ENCODE data around the gene P2RX2. TPM values are rescaled to one million over a fixed set of nuclear protein-coding genes. Genes with fewer than 3 reads are reported as not detected.

P2RX2 gene
- total and polyA plus RNA-seq, 5 donors = not detected

DNA sequence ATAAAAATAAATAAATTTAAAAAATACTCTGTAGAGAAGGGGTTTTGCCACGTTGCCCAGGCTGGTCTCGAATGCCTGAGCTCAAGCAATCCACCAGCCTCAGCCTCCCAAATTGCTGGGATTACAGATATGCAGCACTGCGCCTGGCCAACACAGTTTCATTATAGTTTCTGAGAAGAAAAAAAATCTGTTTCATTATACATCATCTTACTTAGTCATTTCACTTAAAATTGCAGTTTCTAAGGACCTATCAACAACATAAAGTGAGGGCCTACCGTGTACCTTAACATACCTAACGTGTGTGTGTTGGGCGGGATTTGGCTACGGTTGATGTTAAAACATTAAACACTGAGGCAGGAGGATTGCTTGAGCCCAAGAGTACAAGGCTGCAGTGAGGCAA, 28.3 kb downstream of the P2RX2 start:
- Histone ChIP-seq H3K4me3 (ENCODE audit: low read length) (no peak overlapping the region), H3K9me3 (ENCODE audit: control insufficient read depth, low read length) (no peaks in the 10 kb centered on the region), H3K27ac (ENCODE audit: low read length) (no peak overlapping the region), H3K4me1 (ENCODE audit: control insufficient read depth, insufficient read depth, low read length) (no peaks in the 10 kb centered on the region), H3K27me3 (ENCODE audit: control insufficient read depth, insufficient read depth) (no peaks in the 10 kb centered on the region)
- no peak for DNase-seq
- intact Hi-C loops (cut with DNase I) = no loop called here
- no peak for ATAC-seq
- 95% methylated on average over 7 of the region's 7 CpGs for WGBS

DNA sequence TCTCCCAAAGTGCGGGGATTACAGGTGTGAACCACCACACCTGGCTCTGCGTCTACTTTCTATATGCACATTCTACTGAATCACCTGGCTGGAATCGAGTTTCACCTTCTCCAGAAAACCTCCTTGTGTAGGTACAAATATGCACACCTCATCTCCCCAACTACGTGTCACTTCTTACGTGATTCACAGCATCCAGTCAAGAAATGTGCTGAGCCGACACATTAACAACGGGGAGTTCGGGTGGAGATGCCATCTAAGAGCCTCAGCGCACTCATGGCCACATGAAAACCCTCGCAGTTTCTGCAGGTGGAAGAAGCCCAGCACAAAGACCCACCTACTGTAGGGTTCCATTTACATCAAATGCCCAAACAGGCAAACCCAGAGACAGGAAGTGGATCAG, 29.3 kb downstream of the P2RX2 start:
- H3K9me3 ChIP-seq (ENCODE audit: control insufficient read depth, low read length) = no peaks in the 10 kb centered on the region
- no peak overlapping the region for H3K4me3 ChIP-seq (ENCODE audit: low read length)
- H3K27me3 ChIP-seq (ENCODE audit: control insufficient read depth, insufficient read depth) = no peaks in the 10 kb centered on the region
- no peaks in the 10 kb centered on the region for H3K4me1 ChIP-seq (ENCODE audit: control insufficient read depth, insufficient read depth, low read length)
- no peak overlapping the region for H3K27ac ChIP-seq (ENCODE audit: low read length)
- DNase-seq (no peak), ATAC-seq (no peak)
- intact Hi-C loops (cut with DNase I) = no loop called here
- WGBS = 94% methylated on average over 10 of the region's 10 CpGs

DNA sequence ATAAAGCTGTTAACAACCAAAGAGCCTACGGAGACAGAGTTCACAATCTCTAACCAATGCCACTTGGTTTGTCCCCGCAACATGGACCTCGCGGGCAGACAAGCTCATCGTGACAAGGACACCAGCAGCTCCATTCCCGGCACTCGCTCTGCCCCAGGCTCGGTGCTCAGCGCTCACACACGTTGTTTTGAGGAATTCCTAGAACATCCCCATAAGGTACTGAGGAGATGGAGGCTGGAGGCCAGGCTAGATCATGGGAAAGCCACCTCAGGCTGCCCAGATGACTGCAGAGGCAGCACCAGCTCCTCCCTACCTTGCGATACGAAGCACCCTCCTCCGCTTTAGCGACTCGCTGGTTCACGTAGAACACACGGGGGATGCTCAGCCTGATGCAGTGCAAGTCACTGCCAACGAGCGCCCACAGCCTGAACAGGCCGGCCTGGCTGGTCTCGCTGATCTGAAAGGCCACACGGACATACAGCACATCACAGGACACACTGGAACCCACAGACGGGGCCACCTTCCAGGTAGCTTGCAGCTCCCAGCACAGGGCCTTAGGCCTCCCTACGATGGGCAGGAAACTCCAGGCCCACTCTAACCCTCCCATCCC, 30.1 kb downstream of the P2RX2 start:
- H3K27me3 ChIP-seq (ENCODE audit: control insufficient read depth, insufficient read depth) = no peaks in the 10 kb centered on the region
- no peak overlapping the region for H3K27ac ChIP-seq (ENCODE audit: low read length)
- H3K4me3 ChIP-seq (ENCODE audit: low read length) = no peak overlapping the region
- no peaks in the 10 kb centered on the region for H3K9me3 ChIP-seq (ENCODE audit: control insufficient read depth, low read length)
- DNase-seq (no peak), ATAC-seq (peak in 1 of 2 donors; percentile 16)
- 94% methylated on average over 24 of the region's 24 CpGs for WGBS
- intact Hi-C loops (cut with DNase I) = no loop called here
- no peaks in the 10 kb centered on the region for H3K4me1 ChIP-seq (ENCODE audit: control insufficient read depth, insufficient read depth, low read length)

DNA sequence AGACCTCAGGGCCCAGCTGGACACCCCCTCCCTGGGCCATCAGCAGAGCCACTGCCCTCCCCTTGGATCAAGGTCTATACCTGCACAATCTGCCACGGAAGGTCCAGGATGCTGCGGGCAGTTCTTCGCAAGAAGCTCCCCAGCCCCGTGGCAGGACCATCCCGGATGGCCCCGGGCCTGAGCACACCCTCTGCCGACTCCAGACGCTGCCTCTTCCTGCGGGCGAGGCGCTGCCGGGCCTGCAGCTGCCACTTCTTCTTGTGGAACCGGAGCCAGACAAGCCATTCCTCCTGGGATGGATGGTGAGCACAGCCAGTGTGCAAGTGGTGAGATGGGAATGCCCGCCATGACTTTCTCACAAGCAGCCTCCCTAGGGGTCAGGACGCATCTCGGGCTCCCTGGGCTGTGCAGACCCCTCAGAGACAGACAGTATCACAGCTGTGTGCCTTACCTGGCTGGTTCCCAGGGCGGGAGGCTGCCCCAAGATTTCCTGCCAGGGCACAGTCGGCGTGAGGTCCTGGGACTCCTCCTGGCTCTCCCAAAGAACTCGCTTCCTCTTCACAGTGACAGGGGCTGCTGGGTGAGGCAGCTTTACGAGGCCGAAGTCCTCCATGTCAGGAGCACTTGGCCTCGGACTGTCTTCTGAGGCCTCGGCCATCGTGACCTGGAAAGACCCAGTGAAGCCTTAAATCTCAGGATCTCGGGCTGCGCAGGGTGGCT, 30.8 kb downstream of the P2RX2 start:
- intact Hi-C loops (cut with DNase I) = no loop called here
- DNase-seq = no peak
- WGBS = 95% methylated on average over 27 of the region's 27 CpGs
- ATAC-seq = peak in 1 of 2 donors; percentile 31
- H3K4me1 ChIP-seq (ENCODE audit: control insufficient read depth, insufficient read depth, low read length) = no peaks in the 10 kb centered on the region
- H3K9me3 ChIP-seq (ENCODE audit: control insufficient read depth, low read length) = no peaks in the 10 kb centered on the region
- H3K27me3 ChIP-seq (ENCODE audit: control insufficient read depth, insufficient read depth) = no peaks in the 10 kb centered on the region
- no peak overlapping the region for H3K27ac ChIP-seq (ENCODE audit: low read length)
- H3K4me3 ChIP-seq (ENCODE audit: low read length) = no peak overlapping the region

DNA sequence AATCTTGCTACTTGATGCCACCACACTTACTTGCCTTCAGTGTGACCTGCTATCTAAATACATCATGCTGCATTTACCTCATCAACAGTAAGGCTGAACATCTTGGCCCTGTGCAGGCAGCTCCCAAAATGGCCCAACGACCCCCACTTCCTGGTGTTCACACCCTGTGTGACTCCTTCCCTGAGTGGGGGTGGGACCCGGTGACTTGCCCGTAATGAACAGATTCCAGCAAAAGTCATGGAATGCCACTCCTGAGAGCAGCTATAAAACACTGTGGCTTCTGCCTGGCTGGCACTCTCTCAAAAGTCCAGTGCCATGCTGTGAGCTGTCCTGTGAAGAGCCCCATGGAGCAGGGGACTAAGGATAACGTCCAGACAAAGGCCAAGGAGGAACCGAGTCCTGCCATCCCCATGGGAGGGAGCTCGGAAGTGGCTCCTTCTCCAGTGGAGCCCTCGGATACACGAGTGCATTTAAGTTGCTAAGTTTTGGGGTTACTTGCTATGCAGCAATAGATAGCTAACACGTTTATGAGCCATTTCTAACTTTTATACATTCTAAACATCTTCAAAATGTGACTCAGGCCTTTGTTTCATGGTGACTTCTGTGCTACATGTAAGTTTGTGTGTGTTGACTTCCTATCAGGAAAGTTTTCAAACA, 33.0 kb downstream of the P2RX2 start:
- Histone ChIP-seq H3K4me3 (ENCODE audit: low read length) (no peak overlapping the region), H3K27ac (ENCODE audit: low read length) (no peak overlapping the region), H3K4me1 (ENCODE audit: control insufficient read depth, insufficient read depth, low read length) (no peaks in the 10 kb centered on the region), H3K27me3 (ENCODE audit: control insufficient read depth, insufficient read depth) (no peaks in the 10 kb centered on the region), H3K9me3 (ENCODE audit: control insufficient read depth, low read length) (no peaks in the 10 kb centered on the region)
- no peak for DNase-seq
- WGBS = 85% methylated on average over 9 of the region's 9 CpGs
- intact Hi-C loops (cut with DNase I) = no loop called here
- no peak for ATAC-seq

DNA sequence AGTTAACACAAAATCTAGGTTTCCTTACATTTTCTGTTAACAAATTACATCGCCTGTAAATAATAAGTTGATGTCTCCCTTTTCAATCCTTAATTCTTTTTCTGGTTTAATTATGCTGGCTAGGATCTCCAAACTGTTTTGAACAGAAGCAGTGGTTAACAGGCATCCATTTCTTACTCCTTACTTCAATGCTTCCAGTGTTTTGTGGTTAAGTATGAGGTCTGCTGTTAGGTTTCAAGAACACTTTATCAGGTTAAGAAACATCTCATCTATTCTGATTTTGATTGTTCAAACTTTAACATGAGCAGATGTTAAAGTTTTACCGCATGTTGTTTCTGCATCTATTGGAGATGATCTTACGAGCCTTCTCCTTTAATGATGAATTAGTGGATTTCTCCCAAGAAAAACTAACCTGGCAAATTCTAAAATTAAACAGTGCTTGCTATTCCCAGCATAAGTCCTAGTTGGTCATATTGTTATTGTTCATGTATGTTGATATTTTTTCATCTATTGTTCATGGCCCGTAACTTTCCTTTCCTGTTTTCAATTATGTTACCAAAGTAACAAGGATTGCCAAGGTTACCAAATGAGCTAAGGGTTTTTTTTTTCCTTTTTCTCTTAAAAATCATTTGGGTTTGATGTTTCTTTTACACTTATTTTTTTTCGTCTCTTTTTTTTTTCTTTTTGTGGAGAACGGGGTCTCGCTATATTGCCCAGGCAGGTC, 35.2 kb downstream of the P2RX2 start:
- Histone ChIP-seq H3K4me3 (ENCODE audit: low read length) (no peak overlapping the region), H3K27ac (ENCODE audit: low read length) (no peak overlapping the region), H3K27me3 (ENCODE audit: control insufficient read depth, insufficient read depth) (no peaks in the 10 kb centered on the region), H3K4me1 (ENCODE audit: control insufficient read depth, insufficient read depth, low read length) (no peaks in the 10 kb centered on the region), H3K9me3 (ENCODE audit: control insufficient read depth, low read length) (no peaks in the 10 kb centered on the region)
- DNase-seq (no peak), ATAC-seq (no peak)
- 88% methylated on average over 7 of the region's 7 CpGs for WGBS
- intact Hi-C loops (cut with DNase I) = no loop called here

DNA sequence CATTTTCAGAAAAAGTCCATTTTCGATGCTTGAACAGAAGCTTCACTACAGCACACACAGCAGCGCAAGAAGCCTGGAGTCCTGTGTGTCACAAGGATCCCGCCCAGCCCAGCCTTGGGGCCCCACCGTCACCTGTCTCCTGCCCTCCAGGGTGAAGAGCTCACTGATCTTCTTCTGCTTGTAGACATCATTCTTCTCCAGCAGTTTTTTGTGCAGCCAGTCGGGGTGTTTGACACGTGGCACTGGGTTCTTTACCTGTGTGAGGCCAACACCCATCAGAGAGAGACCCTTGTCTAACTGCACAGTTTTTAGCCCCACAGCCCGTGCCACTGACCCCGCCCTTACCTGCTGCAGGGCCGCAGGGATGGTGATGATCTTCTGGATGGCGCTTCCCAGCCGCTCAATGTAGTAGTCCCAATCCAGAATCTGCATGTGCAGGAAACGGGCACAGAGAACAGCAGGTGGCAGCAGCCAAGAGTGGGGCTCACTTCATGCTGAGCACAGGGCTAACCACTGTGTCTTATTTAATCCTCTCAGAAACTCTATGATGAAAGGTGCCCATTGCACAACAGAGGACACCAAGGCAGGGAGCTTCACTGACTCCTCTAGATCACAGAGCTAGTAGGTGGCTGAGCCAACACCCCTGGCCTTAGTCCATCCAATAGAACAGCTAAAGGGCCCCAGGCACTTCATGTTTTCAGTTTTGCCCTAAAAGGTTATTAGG, 38.6 kb downstream of the P2RX2 start:
- no peaks in the 10 kb centered on the region for H3K9me3 ChIP-seq (ENCODE audit: control insufficient read depth, low read length)
- no peak overlapping the region for H3K27ac ChIP-seq (ENCODE audit: low read length)
- H3K4me1 ChIP-seq (ENCODE audit: control insufficient read depth, insufficient read depth, low read length) = no peaks in the 10 kb centered on the region
- 95% methylated on average over 12 of the region's 12 CpGs for WGBS
- intact Hi-C loops (cut with DNase I) = no loop called here
- H3K27me3 ChIP-seq (ENCODE audit: control insufficient read depth, insufficient read depth) = no peaks in the 10 kb centered on the region
- DNase-seq = no peak
- no peak overlapping the region for H3K4me3 ChIP-seq (ENCODE audit: low read length)
- no peak for ATAC-seq

DNA sequence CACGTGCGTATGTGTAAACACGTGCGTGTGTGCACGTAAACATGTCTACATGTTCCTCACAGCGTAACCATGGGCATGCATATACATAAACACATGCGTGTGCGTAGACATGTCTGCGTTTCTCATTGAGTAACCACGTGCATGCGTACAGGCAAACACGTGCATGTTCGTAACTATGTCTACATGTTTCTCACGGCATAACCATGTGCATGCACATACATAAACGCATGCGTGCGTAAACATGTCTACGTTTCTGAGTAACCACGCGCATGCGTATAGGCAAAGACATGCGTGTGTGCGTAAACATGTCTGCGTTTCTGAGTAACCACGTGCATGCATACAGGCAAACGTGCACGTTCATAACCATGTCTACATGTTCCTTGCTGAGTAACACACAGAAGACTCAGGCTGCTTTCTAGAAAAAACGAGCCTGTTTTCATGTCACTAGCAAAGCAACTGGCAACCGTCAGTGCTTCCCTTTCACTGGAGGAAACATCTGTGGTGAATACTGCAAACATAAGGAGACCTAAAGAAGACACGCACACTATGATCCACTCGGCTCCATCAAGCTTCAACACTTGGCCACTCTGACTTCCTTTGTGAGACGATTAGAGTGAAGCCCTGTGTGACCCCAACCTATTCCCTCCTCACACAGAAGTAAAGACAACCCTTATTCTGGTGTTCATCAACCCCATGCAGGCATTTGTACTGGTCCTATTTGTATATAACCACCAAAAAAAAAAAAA, 39.7 kb downstream of the P2RX2 start:
- no peaks in the 10 kb centered on the region for H3K9me3 ChIP-seq (ENCODE audit: control insufficient read depth, low read length)
- H3K27me3 ChIP-seq (ENCODE audit: control insufficient read depth, insufficient read depth) = no peaks in the 10 kb centered on the region
- ATAC-seq (no peak), DNase-seq (no peak)
- 91% methylated on average over 32 of the region's 32 CpGs for WGBS
- intact Hi-C loops (cut with DNase I) = no loop called here
- H3K27ac ChIP-seq (ENCODE audit: low read length) = no peak overlapping the region
- no peaks in the 10 kb centered on the region for H3K4me1 ChIP-seq (ENCODE audit: control insufficient read depth, insufficient read depth, low read length)
- no peak overlapping the region for H3K4me3 ChIP-seq (ENCODE audit: low read length)

DNA sequence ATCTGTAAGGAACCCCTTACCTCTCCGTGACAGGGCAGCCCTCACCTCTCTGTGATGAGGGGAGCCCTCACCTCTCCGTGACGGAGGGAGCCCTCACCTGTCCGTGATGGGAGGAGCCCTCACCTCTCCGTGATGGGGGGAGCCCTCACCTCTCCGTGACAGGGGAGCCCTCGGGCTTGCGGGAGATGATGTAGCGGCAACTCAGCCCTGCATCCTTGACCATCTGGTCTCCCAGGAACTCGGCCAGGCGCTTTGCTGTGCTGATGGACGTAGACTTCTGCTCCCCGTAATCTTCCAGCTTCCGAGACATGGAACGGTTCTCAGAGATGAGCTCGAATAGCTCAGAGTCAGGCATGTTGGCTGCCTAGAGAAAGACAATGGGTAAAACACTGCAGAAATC, 40.6 kb downstream of the P2RX2 start:
- intact Hi-C loops (cut with DNase I) = no loop called here
- WGBS = 97% methylated on average over 16 of the region's 16 CpGs
- no peak for DNase-seq
- no peaks in the 10 kb centered on the region for H3K4me1 ChIP-seq (ENCODE audit: control insufficient read depth, insufficient read depth, low read length)
- no peaks in the 10 kb centered on the region for H3K27me3 ChIP-seq (ENCODE audit: control insufficient read depth, insufficient read depth)
- no peaks in the 10 kb centered on the region for H3K9me3 ChIP-seq (ENCODE audit: control insufficient read depth, low read length)
- no peak overlapping the region for H3K27ac ChIP-seq (ENCODE audit: low read length)
- ATAC-seq = no peak
- no peak overlapping the region for H3K4me3 ChIP-seq (ENCODE audit: low read length)

DNA sequence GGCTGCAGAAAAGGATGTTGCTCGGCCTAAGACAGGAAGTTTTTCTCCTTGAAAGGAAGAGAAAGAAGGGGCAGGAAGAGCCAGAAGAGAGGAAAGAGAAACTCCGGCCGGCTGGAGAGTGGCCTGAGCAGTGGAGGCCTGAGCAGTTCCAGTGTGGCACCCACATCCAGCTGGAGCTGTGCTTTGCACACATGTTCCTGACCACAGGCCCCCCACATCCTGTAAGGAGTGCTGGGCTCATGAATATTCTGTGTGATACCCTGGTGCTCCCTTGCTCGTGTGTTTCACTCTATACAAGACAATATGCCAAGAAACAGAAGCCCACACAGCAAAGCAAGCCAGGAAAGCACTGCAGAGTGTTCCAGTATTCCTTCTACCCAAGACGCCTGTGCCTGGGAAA, 41.5 kb downstream of the P2RX2 start:
- H3K27me3 ChIP-seq (ENCODE audit: control insufficient read depth, insufficient read depth) = no peaks in the 10 kb centered on the region

More for the DNA sequence above, 41.5 kb downstream of the P2RX2 start:
- no peak overlapping the region for H3K4me3 ChIP-seq (ENCODE audit: low read length)
- 67% methylated on average over 5 of the region's 5 CpGs for WGBS
- no peaks in the 10 kb centered on the region for H3K9me3 ChIP-seq (ENCODE audit: control insufficient read depth, low read length)
- H3K27ac ChIP-seq (ENCODE audit: low read length) = no peak overlapping the region
- DNase-seq (no peak), ATAC-seq (no peak)
- no peaks in the 10 kb centered on the region for H3K4me1 ChIP-seq (ENCODE audit: control insufficient read depth, insufficient read depth, low read length)
- intact Hi-C loops (cut with DNase I) = no loop called here

Data from right cardiac atrium (tissue), 5 donors.